ENCODE measurements around the gene ODAD3.
"Not testable (repeated sequence)": the region's sequence is repeated elsewhere in the genome, so short reads cannot be mapped to it uniquely, and the experiment has no call there.

- TF ChIP-seq, protein P1, sequence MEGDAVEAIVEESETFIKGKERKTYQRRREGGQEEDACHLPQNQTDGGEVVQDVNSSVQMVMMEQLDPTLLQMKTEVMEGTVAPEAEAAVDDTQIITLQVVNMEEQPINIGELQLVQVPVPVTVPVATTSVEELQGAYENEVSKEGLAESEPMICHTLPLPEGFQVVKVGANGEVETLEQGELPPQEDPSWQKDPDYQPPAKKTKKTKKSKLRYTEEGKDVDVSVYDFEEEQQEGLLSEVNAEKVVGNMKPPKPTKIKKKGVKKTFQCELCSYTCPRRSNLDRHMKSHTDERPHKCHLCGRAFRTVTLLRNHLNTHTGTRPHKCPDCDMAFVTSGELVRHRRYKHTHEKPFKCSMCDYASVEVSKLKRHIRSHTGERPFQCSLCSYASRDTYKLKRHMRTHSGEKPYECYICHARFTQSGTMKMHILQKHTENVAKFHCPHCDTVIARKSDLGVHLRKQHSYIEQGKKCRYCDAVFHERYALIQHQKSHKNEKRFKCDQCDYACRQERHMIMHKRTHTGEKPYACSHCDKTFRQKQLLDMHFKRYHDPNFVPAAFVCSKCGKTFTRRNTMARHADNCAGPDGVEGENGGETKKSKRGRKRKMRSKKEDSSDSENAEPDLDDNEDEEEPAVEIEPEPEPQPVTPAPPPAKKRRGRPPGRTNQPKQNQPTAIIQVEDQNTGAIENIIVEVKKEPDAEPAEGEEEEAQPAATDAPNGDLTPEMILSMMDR (IDR thresholded peaks at IDR 0.05), result not testable (repeated sequence)
- not testable (repeated sequence) for TF ChIP-seq SIN3A (IDR thresholded peaks at IDR 0.05; ENCODE audit: borderline replicate concordance, insufficient read depth, low read depth, low read length)
Measured at GRCh38 chr19:11458912-11459311, 24.0 kb upstream of the ODAD3 start.
